CD4-positive, alpha-beta T cell treated with Interleukin-12 subunit alpha and Interleukin-12 subunit beta, for 1 hour (primary cell): Measurements from ENCODE around the gene MTX1.
"Not testable (repeated sequence)": the region's sequence is repeated elsewhere in the genome, so short reads cannot be mapped to it uniquely, and the experiment has no call there.

Experiments
- DNase-seq: peaks from one replicate; pipeline ENCODE4 v3.0.0-alpha.2; 2020

MTX1 gene

GRCh38 chr1:155241841-155242264 is 33.4 kb downstream of the MTX1 start:
- DNase-seq, result no peak

GRCh38 chr1:155242805-155243358 is 34.4 kb downstream of the MTX1 start:
- DNase-seq, result no peak

GRCh38 chr1:155244368-155245162 is 36.1 kb downstream of the MTX1 start:
- DNase-seq, result peak; percentile 97

GRCh38 chr1:155245163-155245524 is 36.6 kb downstream of the MTX1 start:
- no peak for DNase-seq

- not testable (repeated sequence) for DNase-seq
These were observed 38.3 kb downstream of the MTX1 start for GRCh38 chr1:155246796-155247195.

- DNase-seq, result no peak
These were observed 39.4 kb downstream of the MTX1 start for GRCh38 chr1:155247667-155248553.

- no peak for DNase-seq
These were observed 41.7 kb downstream of the MTX1 start for GRCh38 chr1:155250246-155250632.

- DNase-seq, result peak; percentile 95
These were observed 42.3 kb downstream of the MTX1 start for GRCh38 chr1:155250633-155251449.

GRCh38 chr1:155251566-155251965 is 43.1 kb downstream of the MTX1 start:
- DNase-seq, result no peak

- DNase-seq, result no peak
These were observed 44.7 kb downstream of the MTX1 start for GRCh38 chr1:155253208-155253607.

GRCh38 chr1:155253797-155254196 is 45.3 kb downstream of the MTX1 start:
- DNase-seq, result no peak

- DNase-seq, result no peak
These were observed 45.8 kb downstream of the MTX1 start for GRCh38 chr1:155254228-155254713.

- DNase-seq, result no peak
These were observed 46.3 kb downstream of the MTX1 start for GRCh38 chr1:155254714-155255242.

- peak; percentile 84 for DNase-seq
These were observed 46.9 kb downstream of the MTX1 start, which contains the start of gene ENTREP3 for GRCh38 chr1:155255243-155256007. TSS of gene ENTREP3 (minus strand) at chr1:155255483. CDS start at chr1:155254877, 606 bp downstream.

GRCh38 chr1:155256058-155256852 is 47.8 kb downstream of the MTX1 start:
- no peak for DNase-seq

- DNase-seq, result no peak
These were observed 51.8 kb downstream of the MTX1 start for GRCh38 chr1:155260276-155260675.

- peak; percentile 24 for DNase-seq
These were observed 53.0 kb downstream of the MTX1 start for GRCh38 chr1:155261493-155261851.

GRCh38 chr1:155261852-155262673 is 53.6 kb downstream of the MTX1 start, which contains the start of gene SCAMP3:
TSS of gene SCAMP3 (minus strand) at chr1:155262360. CDS start at chr1:155262151, 209 bp downstream.
- peak; percentile 91 for DNase-seq

GRCh38 chr1:155263067-155263466 is 54.6 kb downstream of the MTX1 start:
- no peak for DNase-seq
